ENCODE data around the gene DSCAM.

DSCAM gene

GRCh38 chr21:40016667-40017066 lies 830.3 kb downstream of the DSCAM start:
- no peak for DNase-seq

DNA sequence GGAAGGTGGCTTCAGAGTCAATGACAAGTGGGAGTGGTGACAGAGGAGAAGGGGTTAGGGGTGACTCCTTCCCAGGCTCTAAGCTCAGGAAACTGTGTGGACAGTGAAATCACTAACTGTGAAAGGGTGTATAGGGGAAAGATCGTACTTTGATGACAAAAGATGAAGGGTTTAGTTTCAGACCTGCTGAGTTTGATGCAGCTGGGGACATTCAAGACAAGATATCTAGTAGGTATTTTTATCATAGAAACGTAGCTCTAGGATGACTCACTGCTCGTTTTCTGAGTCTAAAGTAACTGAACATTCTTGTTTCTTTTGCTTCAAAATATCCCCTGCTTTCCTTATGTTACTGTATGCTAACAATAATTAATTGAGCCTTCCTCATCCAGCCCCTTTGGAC lies 830.7 kb downstream of the DSCAM start:
- no peak for DNase-seq

DNA sequence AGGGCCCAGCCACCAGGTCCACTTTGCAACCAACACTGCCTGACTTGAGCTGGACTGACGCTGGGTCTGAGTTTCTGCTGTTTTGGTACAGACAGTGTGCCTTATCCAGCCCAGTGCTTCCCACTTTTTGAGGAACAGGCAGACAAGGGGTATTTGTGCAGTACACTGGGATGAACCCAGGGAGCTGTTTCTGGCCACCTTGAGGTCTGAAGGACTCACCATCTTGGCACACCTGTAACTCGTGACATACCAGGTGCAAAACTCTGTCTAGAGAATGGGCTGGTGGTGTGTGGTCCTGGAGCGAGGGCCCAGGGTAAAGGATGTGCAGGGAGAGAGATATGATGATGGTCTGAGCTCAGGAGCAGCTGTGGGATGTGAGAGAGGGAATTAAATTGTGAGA lies 831.1 kb downstream of the DSCAM start:
- no peak for DNase-seq

DNA sequence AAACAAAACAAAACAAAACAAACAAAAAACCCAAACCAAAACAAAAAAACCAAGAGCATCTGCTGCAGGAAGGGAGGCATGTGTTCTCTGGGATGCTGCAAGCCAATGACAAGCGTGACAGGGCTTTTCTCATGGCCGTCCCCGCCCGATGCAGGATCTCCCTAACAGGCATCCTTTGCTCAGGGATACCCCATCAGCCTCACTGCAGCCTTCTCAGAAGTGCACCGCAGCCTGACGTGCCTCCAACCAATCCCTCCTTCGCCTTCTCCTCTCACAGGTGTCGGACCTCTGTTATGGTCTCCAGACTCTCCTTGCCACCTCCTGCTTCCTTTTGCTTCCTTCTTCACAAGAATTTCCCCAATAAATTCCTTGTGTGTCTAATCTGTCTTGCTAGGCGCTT lies 832.6 kb downstream of the DSCAM start:
- DNase-seq, result no peak

GRCh38 chr21:40013001-40013735 lies 833.8 kb downstream of the DSCAM start:
- no peak for DNase-seq

DNA sequence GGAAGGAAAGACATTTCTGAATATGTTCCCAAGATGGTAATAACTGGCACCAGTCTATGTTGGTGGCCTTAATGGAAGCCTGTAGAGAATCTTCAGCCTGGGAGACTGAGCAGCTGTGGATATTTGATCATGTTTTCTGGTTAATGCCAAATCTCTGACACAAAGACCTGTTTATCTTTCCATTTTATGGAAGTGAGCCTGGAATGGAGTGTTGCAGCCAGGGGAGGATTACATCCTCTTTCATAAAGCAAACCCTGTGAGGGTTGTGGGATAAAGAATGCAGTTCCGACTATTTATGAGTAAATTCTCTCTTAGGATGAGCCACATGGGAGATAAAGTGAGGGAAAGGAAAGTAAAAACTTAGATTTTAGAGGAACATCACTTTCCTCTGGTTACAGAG lies 835.6 kb downstream of the DSCAM start:
- DNase-seq, result no peak

DNA sequence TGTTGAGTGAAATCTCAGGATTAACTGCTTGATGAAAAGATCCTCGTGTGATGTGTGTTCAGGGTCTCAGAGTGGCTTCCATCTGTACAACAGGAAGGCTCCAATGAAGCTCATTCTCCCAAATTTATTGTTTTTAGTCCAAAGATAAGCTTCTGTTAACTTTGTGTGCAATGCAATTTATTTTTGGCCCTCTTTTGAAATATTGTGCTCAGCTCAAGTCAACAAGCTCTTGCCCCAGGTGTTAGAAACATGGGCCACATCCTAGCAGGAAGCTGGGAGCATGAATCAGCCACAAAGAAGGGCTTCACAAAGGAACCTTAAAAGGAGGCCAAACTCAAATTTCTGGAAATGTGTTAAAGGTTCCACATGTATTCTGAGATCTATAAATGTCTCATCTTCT lies 844.0 kb downstream of the DSCAM start:
- DNase-seq, result no peak

GRCh38 chr21:39984286-39984991 lies 862.5 kb downstream of the DSCAM start:
- no peak for DNase-seq

- DNase-seq, result no peak
These were observed 866.6 kb downstream of the DSCAM start for GRCh38 chr21:39980241-39980820.

GRCh38 chr21:39979321-39979720 lies 867.6 kb downstream of the DSCAM start:
- no peak for DNase-seq

- DNase-seq, result no peak
These were observed 870.2 kb downstream of the DSCAM start for GRCh38 chr21:39976800-39977199.

- no peak for DNase-seq
These were observed 873.8 kb downstream of the DSCAM start for GRCh38 chr21:39972976-39973770.

DNA sequence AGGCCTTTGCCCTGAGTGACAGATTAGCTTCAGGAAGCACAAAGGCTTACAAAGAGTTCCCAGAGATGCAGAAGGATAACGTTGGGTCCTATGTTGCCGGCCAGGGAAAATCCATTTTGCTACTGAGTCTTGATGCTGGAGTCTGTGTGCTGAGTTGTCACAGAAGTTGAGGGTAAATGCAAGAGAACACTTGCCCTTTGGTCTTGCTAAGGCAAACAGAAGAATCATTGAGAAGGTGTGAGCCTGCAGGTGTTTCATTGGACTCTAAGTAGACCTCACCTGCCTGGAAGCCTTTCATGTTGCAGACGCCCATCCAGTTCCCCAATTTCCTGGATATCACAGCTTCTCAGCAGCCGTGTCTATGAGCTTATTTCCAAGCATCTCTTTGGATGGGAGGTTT lies 874.5 kb downstream of the DSCAM start:
- DNase-seq, result no peak

DNA sequence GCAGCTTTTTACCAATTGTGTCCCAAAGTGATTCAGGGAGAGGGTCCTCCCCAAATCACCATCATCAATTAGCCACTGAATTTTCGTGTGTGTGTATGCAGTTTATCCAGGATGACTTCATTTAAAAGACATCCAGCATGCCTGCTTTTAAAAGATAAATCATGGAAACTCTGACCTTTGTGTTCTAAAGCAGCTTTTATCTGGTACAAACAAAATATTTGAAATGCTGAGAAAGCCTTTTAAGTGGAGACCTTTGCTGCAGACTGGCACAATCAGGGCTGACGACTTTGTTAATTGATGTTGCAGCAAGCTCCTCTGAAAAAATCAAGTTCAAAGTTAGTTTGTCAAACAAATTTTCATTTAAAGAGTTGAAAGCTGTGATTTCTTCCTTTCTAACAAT lies 875.0 kb downstream of the DSCAM start:
- no peak for DNase-seq

DNA sequence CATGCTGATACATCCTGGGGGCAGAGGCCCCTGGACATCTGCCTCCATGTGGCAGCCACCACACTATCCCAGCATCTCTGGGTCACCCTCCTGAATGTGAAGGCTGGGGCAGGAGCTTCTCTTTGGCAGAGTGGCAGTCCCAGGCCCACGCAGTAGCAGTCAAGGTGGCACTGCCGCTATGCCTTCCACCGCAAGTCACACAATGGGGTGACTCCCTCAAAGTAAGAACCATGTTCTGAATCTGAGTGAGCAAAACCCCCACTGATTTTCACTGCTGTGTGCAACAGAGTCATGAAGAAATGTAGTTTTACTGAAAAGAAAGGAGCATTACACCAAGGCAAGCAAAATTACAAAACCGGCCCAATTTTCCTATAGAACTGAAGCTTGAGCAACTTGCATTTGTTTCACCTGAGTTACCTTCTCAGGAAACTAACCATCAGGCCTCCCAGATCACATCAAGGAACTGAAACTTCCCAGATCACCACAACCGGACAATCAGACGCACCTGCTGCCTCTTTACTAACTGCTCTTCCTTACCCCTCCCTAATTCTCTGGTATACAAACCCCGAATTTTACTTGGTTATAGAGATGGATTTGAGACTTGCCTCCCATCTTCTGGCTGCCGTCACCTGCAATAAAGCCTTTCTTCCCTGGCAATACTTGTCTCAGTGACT lies 877.1 kb downstream of the DSCAM start:
- no peak for DNase-seq

GRCh38 chr21:39968010-39968409 lies 878.9 kb downstream of the DSCAM start:
- DNase-seq, result no peak

DNA sequence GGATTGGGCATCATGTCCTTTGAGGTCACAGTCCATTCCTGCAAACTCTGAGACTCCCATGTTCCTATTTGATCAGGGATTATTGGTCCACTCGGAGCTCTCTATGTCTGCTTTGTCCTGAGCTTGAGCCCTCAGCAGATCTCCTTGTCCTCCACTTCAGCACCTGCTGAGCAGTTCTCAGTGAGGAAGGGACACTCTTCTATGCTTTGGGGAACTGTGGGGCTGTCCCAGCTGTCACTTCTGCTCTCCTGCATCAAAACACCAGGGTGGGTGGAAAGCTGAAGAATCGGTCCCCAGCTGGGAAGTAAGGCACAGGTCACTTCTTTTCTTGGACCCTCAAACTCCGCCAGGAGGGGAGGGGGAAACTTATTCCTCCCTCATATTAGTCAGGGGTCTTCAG lies 880.2 kb downstream of the DSCAM start:
- no peak for DNase-seq

- no peak for DNase-seq
These were observed 881.9 kb downstream of the DSCAM start for GRCh38 chr21:39965026-39965425.

DNA sequence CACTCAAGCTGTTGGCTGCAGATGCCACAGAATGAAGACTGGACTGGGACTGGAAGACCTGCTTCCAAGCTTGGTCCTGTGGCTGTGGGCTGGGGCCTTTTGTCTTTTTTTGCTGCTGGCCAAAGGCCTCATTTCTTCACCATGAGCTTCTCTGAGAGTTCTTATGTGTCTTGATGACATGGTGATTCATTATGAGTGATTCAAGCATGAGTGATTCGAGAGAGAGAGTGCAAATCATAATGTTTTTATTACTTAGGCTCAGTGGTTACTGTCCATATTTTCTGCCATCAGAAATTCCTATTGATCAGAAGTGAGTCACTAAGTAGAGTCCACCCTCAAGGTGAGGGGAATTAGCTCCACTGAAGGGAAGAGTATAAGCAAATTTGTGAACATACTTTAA lies 885.7 kb downstream of the DSCAM start:
- DNase-seq, result no peak
